Activated gamma-delta T cell treated with Interleukin-2 at 50 U/mL for 16 hours (primary cell): ENCODE measurements around the gene GJA3.
A peak's percentile ranks its signal among the peaks of the same experiment; 100 is the strongest.

Experiments used
- DNase-seq: peaks from one replicate; pipeline ENCODE4 v3.0.0-alpha.2; 2020

GJA3 gene

GRCh38 chr13:20160306-20161274 is at the start of gene GJA3:
TSS of gene GJA3 (minus strand) at chr13:20161052. CDS start at chr13:20143288, 17,764 bp downstream.
- peak; percentile 41 for DNase-seq

- no peak for DNase-seq
Measured at GRCh38 chr13:20209948-20210347, 49.1 kb upstream of the GJA3 start.

- DNase-seq: no peak
Measured at GRCh38 chr13:20206698-20207235, 45.9 kb upstream of the GJA3 start.

- DNase-seq: no peak
Measured at GRCh38 chr13:20206065-20206697, 45.3 kb upstream of the GJA3 start.

GRCh38 chr13:20198781-20199180 is 37.9 kb upstream of the GJA3 start:
- DNase-seq: no peak

GRCh38 chr13:20197361-20197834 is 36.5 kb upstream of the GJA3 start:
- no peak for DNase-seq

- no peak for DNase-seq
Measured at GRCh38 chr13:20195801-20196200, 34.9 kb upstream of the GJA3 start.

GRCh38 chr13:20193907-20194631 is 33.2 kb upstream of the GJA3 start:
- no peak for DNase-seq

GRCh38 chr13:20193162-20193906 is 32.5 kb upstream of the GJA3 start:
- no peak for DNase-seq

- DNase-seq: no peak
Measured at GRCh38 chr13:20192836-20193161, 31.9 kb upstream of the GJA3 start, which contains the start of gene GJB2. TSS of gene GJB2 (minus strand) at chr13:20192938. CDS start at chr13:20189581, 3,357 bp downstream.

GRCh38 chr13:20192158-20192835 is 31.4 kb upstream of the GJA3 start:
- DNase-seq: no peak

- DNase-seq: no peak
Measured at GRCh38 chr13:20191311-20192157, 30.7 kb upstream of the GJA3 start.

- no peak for DNase-seq
Measured at GRCh38 chr13:20190481-20191310, 29.8 kb upstream of the GJA3 start.

- DNase-seq: no peak
Measured at GRCh38 chr13:20190076-20190475, 29.2 kb upstream of the GJA3 start.

- DNase-seq: no peak
Measured at GRCh38 chr13:20188667-20189553, 28.1 kb upstream of the GJA3 start.

- DNase-seq: no peak
Measured at GRCh38 chr13:20186771-20187170, 25.9 kb upstream of the GJA3 start.

- DNase-seq: no peak
Measured at GRCh38 chr13:20185366-20186056, 24.7 kb upstream of the GJA3 start.
